HCT116 (cell line): ENCODE data around the gene CRYBG3. TPM values are rescaled to one million over a fixed set of nuclear protein-coding genes. Genes with fewer than 3 reads are reported as not detected.

Experiments
- ATAC-seq: fragments of 200-7000 bp; cut with Tn5 transposase; 2 replicates; pipeline ENCODE4 v1.9.1; 2020; ENCODE audit warnings: mild to moderate bottlenecking, moderate library complexity
- BruUV-seq: library from RNA; stranded (reverse); fragments of 400-500 nt; replicated peaks from 2 replicates; lab custom pipeline; 2021; lab: Mats Ljungman, UMichigan
- CTCF ChIA-PET: fragments of 300-600 bp; sonication (Branson Sonifier 250); formaldehyde crosslinking; loops from one replicate; lab custom pipeline; 2021; ENCODE audit warnings: antibody characterized with exemption; lab: Charles Lee
- POLR2A ChIA-PET: fragments of 300-600, 350-600 bp; sonication (Branson Sonifier 250); formaldehyde crosslinking; loops from one replicate; lab custom pipeline; 2021; ENCODE audit warnings: antibody characterized with exemption; lab: Charles Lee
- RAD21 ChIA-PET, 2 experiments: fragments of 300-600 bp; sonication (Branson Sonifier 250); formaldehyde crosslinking; loops; one replicate each; lab custom pipeline; 2023; ENCODE audit warnings: low total read pairs in 2 of 2; ENCODE audit not compliant: uncharacterized antibody in 2 of 2, unreplicated experiment in 2 of 2, low non-redundant PET in 1 of 2; lab: Charles Lee
- DNase-seq: peaks from one replicate; pipeline ENCODE4 v3.0.0-alpha.2; 2010; ENCODE audit warnings: low read depth, low spot score
- H2AFZ ChIP-seq: fragments of 200-600 bp; shearing (Covaris generic), sonication (generic); 2 replicates; pipeline ENCODE4 v1.6.1; 2017; ENCODE audit warnings: low read depth, mixed run types, mixed read lengths, antibody characterized with exemption, low read length; ENCODE audit not compliant: poor library complexity, severe bottlenecking
- H3K27ac ChIP-seq: 2 replicates; pipeline ENCODE4 v1.5.1; 2012; ENCODE audit warnings: low read depth, low read length
- H3K27me3 ChIP-seq: fragments of 200-600 bp; sonication (generic); 2 replicates; pipeline ENCODE4 v1.6.1; 2016; ENCODE audit warnings: mixed run types, low read length, mixed read lengths; ENCODE audit not compliant: insufficient read depth
- H3K36me3 ChIP-seq, 2 experiments: fragments of 200-500 bp in 1 of 2; fragments of 200-600 bp in 1 of 2; sonication (Bioruptor generic) in 1 of 2; sonication (generic) in 1 of 2; 2 replicates each; pipeline versions ENCODE4 v1.5.1 to v1.6.1; 2014 to 2016; ENCODE audit warnings: low read length in 2 of 2, inconsistent platforms in 1 of 2, mixed read lengths in 1 of 2, mixed run types in 1 of 2; ENCODE audit not compliant: insufficient read depth in 2 of 2, control insufficient read depth in 1 of 2
- H3K4me1 ChIP-seq, 2 experiments: fragments of 200-600 bp in 1 of 2; sonication (generic) in 1 of 2; 2 replicates each; pipeline versions ENCODE4 v1.5.1 to v1.6.1; 2012 to 2017; ENCODE audit warnings: low read length in 2 of 2, inconsistent platforms in 1 of 2, mild to moderate bottlenecking in 1 of 2, mixed read lengths in 1 of 2, mixed run types in 1 of 2, moderate library complexity in 1 of 2; ENCODE audit not compliant: insufficient read depth in 2 of 2, control insufficient read depth in 1 of 2
- H3K4me2 ChIP-seq: fragments of 200-600 bp; sonication (generic); 2 replicates; pipeline ENCODE4 v1.6.1; 2017; ENCODE audit warnings: mixed run types, low read length, mixed read lengths
- H3K4me3 ChIP-seq, 2 experiments: fragments of 200-600 bp in 1 of 2; sonication (generic) in 1 of 2; replicated peaks in 1 of 2; 2 replicates each; pipeline ENCODE4 v1.5.1; 2011 to 2016; ENCODE audit warnings: low read length in 2 of 2, control low read depth in 1 of 2, low read depth in 1 of 2, mild to moderate bottlenecking in 1 of 2, mixed read lengths in 1 of 2, mixed run types in 1 of 2
- H3K79me2 ChIP-seq: fragments of 200-600 bp; sonication (generic); 2 replicates; pipeline ENCODE4 v1.6.1; 2017; ENCODE audit warnings: mild to moderate bottlenecking, mixed run types, low read length, moderate library complexity, mixed read lengths; ENCODE audit not compliant: insufficient read depth
- H3K9ac ChIP-seq: fragments of 200-600 bp; sonication (generic); 2 replicates; pipeline ENCODE4 v1.6.1; 2016; ENCODE audit warnings: low read length, mixed read lengths
- H3K9me2 ChIP-seq: fragments of 200-600 bp; sonication (generic), shearing (Covaris generic); 2 replicates; pipeline ENCODE4 v1.6.1; 2017; ENCODE audit warnings: mixed run types, mild to moderate bottlenecking, moderate library complexity; ENCODE audit not compliant: insufficient read depth
- H3K9me3 ChIP-seq, 2 experiments: fragments of 200-500 bp in 1 of 2; fragments of 200-600 bp in 1 of 2; sonication (Bioruptor generic) in 1 of 2; sonication (generic) in 1 of 2; 2 replicates each; pipeline ENCODE4 v1.6.1; 2014 to 2017; ENCODE audit warnings: low read length in 2 of 2, mixed read lengths in 2 of 2, inconsistent platforms in 1 of 2, low read depth in 1 of 2, mild to moderate bottlenecking in 1 of 2, mixed run types in 1 of 2, moderate library complexity in 1 of 2; ENCODE audit not compliant: control insufficient read depth in 1 of 2, insufficient read depth in 1 of 2
- H4K20me1 ChIP-seq: fragments of 200-600 bp; sonication (generic), shearing (Covaris generic); 2 replicates; pipeline ENCODE4 v1.6.1; 2017; ENCODE audit warnings: mixed run types, mild to moderate bottlenecking, moderate library complexity; ENCODE audit not compliant: insufficient read depth
- CBX3 ChIP-seq: IDR thresholded peaks from 2 replicates; pipeline ENCODE4 v1.6.1; 2012; ENCODE audit warnings: low read depth
- EGR1 ChIP-seq: IDR thresholded peaks from 2 replicates; pipeline ENCODE4 v1.6.1; 2012; ENCODE audit warnings: low read depth
- ELF1 ChIP-seq: IDR thresholded peaks from 2 replicates; pipeline ENCODE4 v1.6.1; 2012; ENCODE audit warnings: low read depth, borderline replicate concordance
- FOSL1 ChIP-seq: IDR thresholded peaks from 2 replicates; pipeline ENCODE4 v1.6.1; 2012; ENCODE audit warnings: low read depth
- JUND ChIP-seq: IDR thresholded peaks from 2 replicates; pipeline ENCODE4 v1.6.1; 2012
- POLR2A ChIP-seq: IDR thresholded peaks from 2 replicates; pipeline ENCODE4 v1.7.0; 2011; ENCODE audit warnings: borderline replicate concordance; ENCODE audit not compliant: insufficient read depth, insufficient read length; ENCODE audit errors: extremely low read depth
- RAD21 ChIP-seq: IDR thresholded peaks from 2 replicates; pipeline ENCODE4 v1.6.1; 2012; ENCODE audit warnings: low read depth, mild to moderate bottlenecking
- SIN3A ChIP-seq: IDR thresholded peaks from 2 replicates; pipeline ENCODE4 v1.6.1; 2012; ENCODE audit warnings: low read depth
- SP1 ChIP-seq: IDR thresholded peaks from 2 replicates; pipeline ENCODE4 v1.6.1; 2012; ENCODE audit warnings: low read depth
- YY1 ChIP-seq: IDR thresholded peaks from 2 replicates; pipeline ENCODE4 v1.6.1; 2011; ENCODE audit warnings: low read length, low read depth, moderate library complexity, mild to moderate bottlenecking; ENCODE audit not compliant: insufficient replicate concordance; ENCODE audit errors: extremely low read depth
- ZFX ChIP-seq: fragments of 450-650 bp; IDR thresholded peaks from 2 replicates; pipeline ENCODE4 v1.6.1; 2017
- ZNF274 ChIP-seq: fragments of 200-500 bp; sonication (Bioruptor generic); IDR thresholded peaks from 2 replicates; pipeline ENCODE4 v1.6.1; 2014; ENCODE audit warnings: mild to moderate bottlenecking, low read depth, low read length, inconsistent platforms
- intact Hi-C: fragments of 100-400 bp; cut with micrococcal nuclease; formaldehyde crosslinking; loops from 2 replicates; pipeline ENCODE4 v1.10.0; 2022
- total RNA-seq: library from RNA; stranded (reverse); gene quantifications from one replicate; pipeline ENCODE4 v1.2.1, GENCODE V29; 2021; ENCODE audit not compliant: unreplicated experiment
- TF ChIP-seq, protein P1 (sequence below), 3 experiments: fragments of 200-600 bp in 1 of 3; sonication (generic) in 1 of 3; IDR thresholded peaks in 2 of 3; conservative IDR thresholded peaks in 1 of 3; 2 replicates each; pipeline ENCODE4 v1.5.1; 2012 to 2017; ENCODE audit warnings: low read depth in 2 of 3, low read length in 2 of 3, antibody characterized with exemption in 1 of 3, borderline replicate concordance in 1 of 3, control low read depth in 1 of 3, mild to moderate bottlenecking in 1 of 3, mixed read lengths in 1 of 3, mixed run types in 1 of 3, moderate library complexity in 1 of 3; ENCODE audit not compliant: insufficient read depth in 1 of 3
- TF ChIP-seq, protein P2 (sequence below): IDR thresholded peaks from 2 replicates; pipeline ENCODE4 v1.6.1; 2011; ENCODE audit warnings: mild to moderate bottlenecking, low read length, moderate library complexity; ENCODE audit not compliant: insufficient replicate concordance; ENCODE audit errors: extremely low read depth
- TF ChIP-seq, protein P3 (sequence below): IDR thresholded peaks from 2 replicates; pipeline ENCODE4 v1.6.1; 2012

CRYBG3 gene
- total RNA-seq, 1 experiment from 2014 or later: 7.5 TPM

DNA sequence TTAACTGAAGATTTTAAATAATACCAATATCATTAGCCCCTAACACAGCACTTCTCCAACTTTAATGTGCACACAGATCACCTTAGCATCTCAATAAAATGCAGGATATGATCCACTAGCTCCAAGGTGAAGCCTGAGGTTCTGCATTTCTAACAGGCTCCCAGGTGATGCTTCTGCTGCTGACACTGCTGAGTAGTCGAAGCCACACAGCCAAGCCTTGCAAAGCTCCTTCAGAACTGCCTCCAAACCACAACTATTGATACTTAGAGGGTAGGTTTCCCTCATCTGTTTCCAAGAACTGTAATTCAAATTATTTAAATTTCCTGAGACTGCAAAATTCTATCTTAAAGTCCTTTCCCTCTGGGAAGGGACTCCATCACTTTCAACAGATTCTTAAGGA lies 146.6 kb downstream of the CRYBG3 start:
- H3K27me3 ChIP-seq: no peaks in the 10 kb centered on the region
- intact Hi-C loops: no loop called here
- H3K79me2 ChIP-seq: peaks cover 84% of the 10 kb centered on the region
- BruUV-seq: no TSS peak
- ChIA-PET CTCF (no interaction called here), RAD21 (no interaction called here), POLR2A (no interaction called here)
- no peak for TF ChIP-seq SIN3A
- TF ChIP-seq RAD21: no peak
- TF ChIP-seq YY1: no peak
- TF ChIP-seq, protein P1, sequence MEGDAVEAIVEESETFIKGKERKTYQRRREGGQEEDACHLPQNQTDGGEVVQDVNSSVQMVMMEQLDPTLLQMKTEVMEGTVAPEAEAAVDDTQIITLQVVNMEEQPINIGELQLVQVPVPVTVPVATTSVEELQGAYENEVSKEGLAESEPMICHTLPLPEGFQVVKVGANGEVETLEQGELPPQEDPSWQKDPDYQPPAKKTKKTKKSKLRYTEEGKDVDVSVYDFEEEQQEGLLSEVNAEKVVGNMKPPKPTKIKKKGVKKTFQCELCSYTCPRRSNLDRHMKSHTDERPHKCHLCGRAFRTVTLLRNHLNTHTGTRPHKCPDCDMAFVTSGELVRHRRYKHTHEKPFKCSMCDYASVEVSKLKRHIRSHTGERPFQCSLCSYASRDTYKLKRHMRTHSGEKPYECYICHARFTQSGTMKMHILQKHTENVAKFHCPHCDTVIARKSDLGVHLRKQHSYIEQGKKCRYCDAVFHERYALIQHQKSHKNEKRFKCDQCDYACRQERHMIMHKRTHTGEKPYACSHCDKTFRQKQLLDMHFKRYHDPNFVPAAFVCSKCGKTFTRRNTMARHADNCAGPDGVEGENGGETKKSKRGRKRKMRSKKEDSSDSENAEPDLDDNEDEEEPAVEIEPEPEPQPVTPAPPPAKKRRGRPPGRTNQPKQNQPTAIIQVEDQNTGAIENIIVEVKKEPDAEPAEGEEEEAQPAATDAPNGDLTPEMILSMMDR (IDR thresholded peaks at IDR 0.05 in 2 of 3, conservative IDR thresholded peaks at IDR 0.05 in 1 of 3; ENCODE audit: borderline replicate concordance in 1 of 3, insufficient read depth in 1 of 3, low read depth in 2 of 3, low read length in 2 of 3): no peak
- no peaks in the 10 kb centered on the region for H3K9me2 ChIP-seq
- H3K4me1 ChIP-seq: peaks cover 6 to 19% of the 10 kb centered on the region in 2 experiments
- H4K20me1 ChIP-seq: no peaks in the 10 kb centered on the region; the same call in 1 of the 2 replicates
- peaks cover 9 to 28% of the 10 kb centered on the region in 2 experiments; a peak in 3 of 4 replicates for H3K36me3 ChIP-seq
- H3K27ac ChIP-seq: no peak overlapping the region
- no peak overlapping the region for H3K4me3 ChIP-seq
- no peaks in the 10 kb centered on the region for H3K9me3 ChIP-seq
- no peak for DNase-seq
- H3K4me2 ChIP-seq: no peak overlapping the region
- no peak overlapping the region for H2AFZ ChIP-seq
- no peak overlapping the region for H3K9ac ChIP-seq
- ATAC-seq: no peak

DNA sequence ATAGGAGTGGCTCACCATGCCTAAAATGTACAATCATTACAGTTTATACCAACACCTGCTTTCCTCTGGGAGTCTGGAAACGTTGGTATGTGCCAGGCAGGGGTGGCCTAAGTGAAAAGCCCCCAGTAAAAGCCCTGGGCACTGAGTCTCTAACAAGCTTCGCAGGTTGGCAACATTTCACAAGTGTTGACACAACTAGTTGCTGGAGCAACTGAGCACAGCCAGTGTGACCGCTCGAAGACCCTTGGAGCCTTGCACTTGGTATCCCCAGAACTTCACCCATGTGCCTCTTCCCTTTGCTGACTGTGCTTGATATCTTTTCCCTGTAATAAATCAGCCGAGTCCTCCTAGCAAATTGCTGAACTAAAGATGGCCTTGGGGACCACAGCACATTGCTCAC lies 147.7 kb downstream of the CRYBG3 start:
- H2AFZ ChIP-seq: no peak overlapping the region
- no peaks in the 10 kb centered on the region for H3K9me2 ChIP-seq
- peaks cover 6 to 19% of the 10 kb centered on the region in 2 experiments for H3K4me1 ChIP-seq
- ChIA-PET RAD21 (no interaction called here), CTCF (no interaction called here), POLR2A (no interaction called here)
- intact Hi-C loops: no loop called here
- peaks cover 9 to 25% of the 10 kb centered on the region in 2 experiments; a peak in 3 of 4 replicates for H3K36me3 ChIP-seq
- H3K9ac ChIP-seq: no peak overlapping the region
- TF ChIP-seq ZNF274: no peak
- TF ChIP-seq EGR1: no peak
- no peak for TF ChIP-seq SIN3A
- no peak for TF ChIP-seq CBX3
- no peak for TF ChIP-seq ELF1
- TF ChIP-seq SP1: no peak
- TF ChIP-seq ZFX: no peak
- TF ChIP-seq, protein P2, sequence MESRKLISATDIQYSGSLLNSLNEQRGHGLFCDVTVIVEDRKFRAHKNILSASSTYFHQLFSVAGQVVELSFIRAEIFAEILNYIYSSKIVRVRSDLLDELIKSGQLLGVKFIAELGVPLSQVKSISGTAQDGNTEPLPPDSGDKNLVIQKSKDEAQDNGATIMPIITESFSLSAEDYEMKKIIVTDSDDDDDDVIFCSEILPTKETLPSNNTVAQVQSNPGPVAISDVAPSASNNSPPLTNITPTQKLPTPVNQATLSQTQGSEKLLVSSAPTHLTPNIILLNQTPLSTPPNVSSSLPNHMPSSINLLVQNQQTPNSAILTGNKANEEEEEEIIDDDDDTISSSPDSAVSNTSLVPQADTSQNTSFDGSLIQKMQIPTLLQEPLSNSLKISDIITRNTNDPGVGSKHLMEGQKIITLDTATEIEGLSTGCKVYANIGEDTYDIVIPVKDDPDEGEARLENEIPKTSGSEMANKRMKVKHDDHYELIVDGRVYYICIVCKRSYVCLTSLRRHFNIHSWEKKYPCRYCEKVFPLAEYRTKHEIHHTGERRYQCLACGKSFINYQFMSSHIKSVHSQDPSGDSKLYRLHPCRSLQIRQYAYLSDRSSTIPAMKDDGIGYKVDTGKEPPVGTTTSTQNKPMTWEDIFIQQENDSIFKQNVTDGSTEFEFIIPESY: no peak
- TF ChIP-seq POLR2A: no peak
- TF ChIP-seq, protein P3, sequence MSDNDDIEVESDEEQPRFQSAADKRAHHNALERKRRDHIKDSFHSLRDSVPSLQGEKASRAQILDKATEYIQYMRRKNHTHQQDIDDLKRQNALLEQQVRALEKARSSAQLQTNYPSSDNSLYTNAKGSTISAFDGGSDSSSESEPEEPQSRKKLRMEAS: no peak
- no peak for TF ChIP-seq FOSL1
- TF ChIP-seq, protein P1 (IDR thresholded peaks at IDR 0.05 in 2 of 3, conservative IDR thresholded peaks at IDR 0.05 in 1 of 3; ENCODE audit: borderline replicate concordance in 1 of 3, insufficient read depth in 1 of 3, low read depth in 2 of 3, low read length in 2 of 3): no peak
- no peak for TF ChIP-seq JUND
- H4K20me1 ChIP-seq: no peaks in the 10 kb centered on the region; the same call in 1 of the 2 replicates
- no peak overlapping the region for H3K4me2 ChIP-seq
- H3K79me2 ChIP-seq: peaks cover 73% of the 10 kb centered on the region
- no peak overlapping the region for H3K4me3 ChIP-seq
- BruUV-seq: no TSS peak
- H3K27ac ChIP-seq: no peak overlapping the region
- no peaks in the 10 kb centered on the region for H3K9me3 ChIP-seq
- no peak for DNase-seq
- ATAC-seq: no peak
- no peaks in the 10 kb centered on the region for H3K27me3 ChIP-seq
